ENCODE measurements around the gene CNOT6.

GRCh38 chr5:180461303-180461702 lies 32.9 kb upstream of the CNOT6 start:
- TF ChIP-seq CTCF (conservative IDR thresholded peaks at IDR 0.05) (no peak), EZH2 (IDR thresholded peaks at IDR 0.05; ENCODE audit: low read depth) (no peak)
